K562 (cell line): ENCODE measurements around the gene ABITRAM. TPM values are rescaled to one million over a fixed set of nuclear protein-coding genes. Genes with fewer than 3 reads are reported as not detected.
A peak's percentile ranks its signal among the peaks of the same experiment; 100 is the strongest.

Experiments
- ATAC-seq: fragments of 200-7000 bp; cut with Tn5 transposase; 3 replicates; pipeline ENCODE4 v1.9.1; 2020; ENCODE audit warnings: moderate library complexity
- BruUV-seq: library from RNA; stranded (reverse); fragments of 400-500 nt; replicated peaks from 2 replicates; lab custom pipeline; 2021; lab: Mats Ljungman, UMichigan
- CTCF ChIA-PET: fragments of 300-600 bp; formaldehyde crosslinking; extraction: SDS; loops from one replicate; lab custom pipeline; 2021; ENCODE audit warnings: low intra/inter-chr PET ratio; lab: Yijun Ruan, JAX
- POLR2A ChIA-PET: fragments of 300-600, 350-650 bp; sonication (Branson Sonifier 250); formaldehyde crosslinking; extraction: SDS; loops from one replicate; lab custom pipeline; 2021; ENCODE audit warnings: antibody characterized with exemption, inconsistent platforms; lab: Yijun Ruan, JAX
- DNase-seq, 4 experiments: peaks; one replicate each; pipeline versions ENCODE4 v3.0.0 to v3.0.0-alpha.2; 2011 to 2018; ENCODE audit warnings: low spot score in 3 of 4, mixed read lengths in 3 of 4; ENCODE audit errors: extremely low read depth in 1 of 4
- FAIRE-seq: peaks from 2 replicates; lab custom pipeline; 2011; peaks lifted over from hg19 to GRCh38; lab: Jason Lieb, UNC
- H2AFZ ChIP-seq: 2 replicates; pipeline ENCODE4 v1.6.0; 2011; ENCODE audit warnings: low read depth, low read length, control low read depth, inconsistent platforms
- H3K27ac ChIP-seq: fragments of 200-600 bp; 3 replicates; pipeline ENCODE4 v1.8.0; 2011; ENCODE audit warnings: low read depth, mild to moderate bottlenecking, control low read depth, inconsistent platforms, low read length, moderate library complexity, mixed read lengths; ENCODE audit errors: extremely low read depth
- H3K27me3 ChIP-seq, 2 experiments: fragments of 300-600 bp in 1 of 2; 2 replicates in 1 of 2; 3 replicates in 1 of 2; pipeline versions ENCODE4 v1.6.0 to v1.8.0; 2011; ENCODE audit warnings: inconsistent platforms in 2 of 2, low read length in 2 of 2, mild to moderate bottlenecking in 1 of 2, mixed read lengths in 1 of 2, moderate library complexity in 1 of 2; ENCODE audit not compliant: control insufficient read depth in 2 of 2, insufficient read depth in 2 of 2
- H3K36me3 ChIP-seq: fragments of 300-600 bp; 3 replicates; pipeline ENCODE4 v1.8.0; 2011; ENCODE audit warnings: mild to moderate bottlenecking, low read length, inconsistent platforms; ENCODE audit not compliant: control insufficient read depth, insufficient read depth
- H3K4me1 ChIP-seq, 2 experiments: fragments of 200-600 bp in 1 of 2; replicated peaks in 1 of 2; 2 replicates in 1 of 2; 3 replicates in 1 of 2; pipeline versions ENCODE4 v1.5.1 to v1.8.0; 2011; ENCODE audit warnings: inconsistent platforms in 2 of 2, low read length in 2 of 2, mild to moderate bottlenecking in 1 of 2, mixed read lengths in 1 of 2, moderate library complexity in 1 of 2; ENCODE audit not compliant: control insufficient read depth in 2 of 2, insufficient read depth in 2 of 2
- H3K4me2 ChIP-seq: 2 replicates; pipeline ENCODE4 v1.6.1; 2011; ENCODE audit warnings: low read length, control low read depth, inconsistent platforms, mixed read lengths; ENCODE audit not compliant: insufficient read depth
- H3K4me3 ChIP-seq: fragments of 200-600 bp; sonication (generic), shearing (Covaris generic); 2 replicates; pipeline ENCODE4 v1.5.1; 2016; ENCODE audit warnings: control low read depth, inconsistent platforms
- H3K79me2 ChIP-seq: fragments of 200-600 bp; 3 replicates; pipeline ENCODE4 v1.8.0; 2011; ENCODE audit warnings: low read length, inconsistent platforms; ENCODE audit not compliant: control insufficient read depth, insufficient read depth
- H3K9ac ChIP-seq, 2 experiments: 2 replicates each; pipeline versions ENCODE4 v1.6.0 to v1.6.1; 2011; ENCODE audit warnings: low read depth in 2 of 2, low read length in 2 of 2, control low read depth in 1 of 2, inconsistent platforms in 1 of 2, mild to moderate bottlenecking in 1 of 2, mixed read lengths in 1 of 2; ENCODE audit not compliant: insufficient read depth in 1 of 2
- H3K9me1 ChIP-seq: one replicate; pipeline ENCODE4 v1.6.0; 2011; ENCODE audit warnings: inconsistent platforms, mild to moderate bottlenecking, low read length, moderate library complexity; ENCODE audit not compliant: control insufficient read depth, insufficient read depth
- H3K9me3 ChIP-seq: replicated peaks from 2 replicates; pipeline ENCODE4 v1.5.1; 2011; ENCODE audit warnings: low read depth, low read length, inconsistent platforms; ENCODE audit not compliant: control insufficient read depth, insufficient read depth
- H4K20me1 ChIP-seq: replicated peaks from 2 replicates; pipeline ENCODE4 v1.6.1; 2011; ENCODE audit warnings: low read length, inconsistent platforms, mixed read lengths; ENCODE audit not compliant: control insufficient read depth, insufficient read depth
- HCFC1 ChIP-seq: IDR thresholded peaks from 2 replicates; pipeline ENCODE4 v1.6.1; 2012; ENCODE audit warnings: low read depth, low read length, improper control_type of control experiment
- MTA2 ChIP-seq: fragments of 450-650 bp; IDR thresholded peaks from 2 replicates; pipeline ENCODE4 v1.6.1; 2016; ENCODE audit warnings: low read depth
- NR2C2 ChIP-seq, 2 experiments: fragments of 200-800 bp in 1 of 2; sonication (Bioruptor generic) in 1 of 2; sonication (generic) in 1 of 2; formaldehyde crosslinking in 1 of 2; IDR thresholded peaks; 2 replicates each; pipeline versions ENCODE4 v1.6.1 to v1.8.0; 2016 to 2022; ENCODE audit warnings: mild to moderate bottlenecking in 1 of 2, missing compliant biosample characterization in 1 of 2, missing genetic modification characterization in 1 of 2, missing genetic modification reagents in 1 of 2
- SRF ChIP-seq, 2 experiments: fragments of 250-450, 450-650 bp in 1 of 2; sonication (Bioruptor Pico) in 1 of 2; sonication (generic) in 1 of 2; formaldehyde crosslinking; IDR thresholded peaks; 2 replicates each; pipeline versions ENCODE4 v1.5.0 to v1.5.1; 2020 to 2022; ENCODE audit warnings: mild to moderate bottlenecking in 1 of 2, missing genetic modification reagents in 1 of 2
- WGBS: fragments of 100-300 bp; shearing (Covaris generic); methylation state at CpG from one replicate; pipeline ENCODE4 v1.1.6; 2016; ENCODE audit warnings: low coverage, mixed read lengths; ENCODE audit not compliant: insufficient coverage; ENCODE audit errors: missing lambda C conversion rate; 5-methylcytosine and 5-hydroxymethylcytosine counted together
- in situ Hi-C: fragments of 300-500 bp; cut with MboI; formaldehyde crosslinking; loops from 4 replicates; pipeline ENCODE4 v1.15.0; 2018; ENCODE audit warnings: inconsistent platforms, mixed read lengths
- intact Hi-C: fragments of 100-400 bp; cut with micrococcal nuclease; formaldehyde crosslinking; loops from 2 replicates; pipeline ENCODE4 v1.14.2; 2022
- polyA plus RNA-seq, 8 experiments: library from polyadenylated mRNA; depleted of rRNA in 4 of 8; stranded (reverse) in 5 of 8; unstranded in 3 of 8; fragments of >200 nt; fragmentation: Nextera tagmentation in 2 of 8; fragmentation: Illumina TruSeq in 1 of 8; extraction: Ambion mirVana in 2 of 8; extraction: Trizol in 1 of 8; gene quantifications; 2 replicates each; pipeline versions ENCODE4 v1.2.1 to v1.2.3, GENCODE V29; 2011 to 2014; ENCODE audit warnings: inconsistent platforms in 1 of 8, missing spikeins in 1 of 8
- total RNA-seq, 7 experiments: library from RNA; depleted of rRNA in 6 of 7; stranded (reverse); fragments of >200 nt in 6 of 7; fragmentation: Illumina TruSeq in 2 of 7; extraction: Trizol in 2 of 7; gene quantifications; 2 replicates each; pipeline versions ENCODE4 v1.2.1 to v1.2.3, GENCODE V29; 2011 to 2021; ENCODE audit warnings: low replicate concordance in 1 of 7

Gene ABITRAM
- total and polyA plus RNA-seq, 9 of the 15 experiments (the other 6 are each of a cell fraction or from before 2014, with no cell fraction given), result 8.9 to 47.6 (median 28.4) TPM

DNA sequence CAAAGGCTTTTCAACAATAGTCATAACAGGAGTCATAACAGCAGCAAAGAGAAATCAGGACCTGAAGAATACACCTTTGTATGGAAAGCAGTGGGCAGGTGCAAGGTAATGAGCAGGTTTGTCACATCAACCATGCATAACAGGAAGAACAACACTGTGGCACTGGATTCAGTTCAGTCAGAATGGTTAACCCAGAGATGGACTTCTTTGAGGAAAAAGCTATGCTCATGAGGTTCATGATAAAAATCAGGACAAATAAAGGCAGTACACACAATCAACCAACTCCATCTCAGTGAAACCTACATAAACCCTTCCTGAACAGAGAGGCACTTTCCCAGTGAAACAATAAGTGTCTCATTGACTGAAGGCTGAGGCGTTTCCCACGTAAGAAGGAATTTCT is 27.0 kb downstream of the ABITRAM start:
- H3K27ac ChIP-seq, result no peak overlapping the region
- FAIRE-seq (no peak), ATAC-seq (no peak), DNase-seq (no peak)
- BruUV-seq, result no TSS peak
- no peak overlapping the region for H3K9ac ChIP-seq
- H3K4me3 ChIP-seq, result no peak overlapping the region
- no peaks in the 10 kb centered on the region for H3K27me3 ChIP-seq
- in situ Hi-C loops (no loop called here), intact Hi-C loops (no loop called here)
- no peaks in the 10 kb centered on the region for H3K79me2 ChIP-seq
- H3K4me1 ChIP-seq, result peaks cover 0 to 14% of the 10 kb centered on the region in 2 experiments; a peak in 3 of 5 replicates
- H3K9me1 ChIP-seq, result no peaks in the 10 kb centered on the region
- CTCF ChIA-PET, result no interaction called here
- POLR2A ChIA-PET, result no interaction called here
- WGBS, result 92% methylated on average over 2 of the region's 2 CpGs
- TF ChIP-seq NR2C2 (CRISPR knock-in tag; IDR thresholded peaks at IDR 0.05) (no peak), NR2C2 (tag; IDR thresholded peaks at IDR 0.05) (no peak), HCFC1 (no peak), SRF (CRISPR knock-in tag; IDR thresholded peaks at IDR 0.05) (no peak)
- no peak overlapping the region for H3K4me2 ChIP-seq
- H3K36me3 ChIP-seq, result peaks cover 24% of the 10 kb centered on the region
- H4K20me1 ChIP-seq, result no peaks in the 10 kb centered on the region
- no peak overlapping the region for H2AFZ ChIP-seq
- no peaks in the 10 kb centered on the region for H3K9me3 ChIP-seq

DNA sequence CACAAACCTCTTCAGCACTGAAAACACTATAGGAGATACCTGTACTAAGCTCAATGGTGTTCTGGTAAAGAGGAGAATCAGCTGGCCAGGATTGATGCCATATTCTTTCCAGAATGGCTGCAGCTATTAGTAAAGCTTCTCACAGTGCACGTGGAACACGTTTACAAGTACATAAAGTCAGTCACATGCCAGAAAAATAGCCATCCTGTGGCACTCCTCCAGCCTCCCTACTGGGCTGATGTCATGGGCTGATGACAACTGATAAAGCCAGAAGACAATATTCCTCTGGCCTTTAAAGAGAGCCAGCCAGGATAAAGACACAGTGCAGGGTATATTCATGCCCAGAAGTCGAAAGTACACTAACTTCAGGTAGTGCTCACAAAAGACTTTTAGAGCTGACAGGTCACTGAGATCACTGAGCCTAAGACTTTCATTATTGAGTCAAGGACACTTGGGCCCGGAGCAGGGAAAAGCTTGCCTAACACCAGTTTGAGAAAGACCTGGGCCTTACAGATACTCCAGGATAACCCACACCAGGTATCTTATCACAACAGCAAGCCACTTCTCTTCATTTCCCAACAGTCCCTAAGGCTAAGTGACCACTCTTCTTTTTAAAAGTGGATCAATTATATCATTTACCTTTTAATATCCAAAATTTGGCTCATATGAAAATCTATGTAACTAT is 29.4 kb downstream of the ABITRAM start:
- DNase-seq (peak; percentile 21 to 75 (median 42)), FAIRE-seq (peak; percentile 93), ATAC-seq (peak; percentile 95)
- Histone ChIP-seq H3K79me2 (no peaks in the 10 kb centered on the region), H2AFZ (peak overlapping the region; percentile 71), H3K36me3 (peaks cover 25% of the 10 kb centered on the region), H3K9me3 (no peaks in the 10 kb centered on the region), H3K4me2 (peak overlapping the region; percentile 60), H3K9ac (peak overlapping the region in 1 of 2 experiments; percentile 28; a peak in 1 of 4 replicates), H3K27ac (peak overlapping the region; percentile 59), H4K20me1 (no peaks in the 10 kb centered on the region), H3K4me3 (no peak overlapping the region), H3K27me3 (no peaks in the 10 kb centered on the region), H3K9me1 (no peaks in the 10 kb centered on the region), H3K4me1 (peaks cover 0 to 12% of the 10 kb centered on the region in 2 experiments; a peak in 2 of 5 replicates)
- intact Hi-C loops (no loop called here), in situ Hi-C loops (no loop called here)
- ChIA-PET CTCF (no interaction called here), POLR2A (interaction anchor here (0.9 to 1.6 kb wide), 4 partner anchors 9 to 17 kb away, joined by 3 to 9 read pairs (median 6); no protein-coding TSS in a partner anchor)
- WGBS, result 2% methylated on average over 4 of the region's 4 CpGs
- BruUV-seq, result no TSS peak
- TF ChIP-seq MTA2, result peak; percentile 16; the same call in 1 of the 2 replicates
